H1 (cell line): ENCODE data around the gene HIVEP2. TPM values are rescaled to one million over a fixed set of nuclear protein-coding genes. Genes with fewer than 3 reads are reported as not detected.

Experiments
- CTCF ChIA-PET: fragments of 300-600 bp; sonication (Branson Sonifier 250); formaldehyde crosslinking; loops from one replicate; lab custom pipeline; 2021; ENCODE audit not compliant: partially characterized antibody; lab: Charles Lee
- POLR2A ChIA-PET: fragments of 300-600 bp; sonication (Branson Sonifier 250); formaldehyde crosslinking; loops from one replicate; lab custom pipeline; 2021; ENCODE audit warnings: inconsistent platforms; ENCODE audit not compliant: partially characterized antibody; lab: Charles Lee
- DNase-seq, 2 experiments: peaks; one replicate each; pipeline versions ENCODE4 v3.0.0 to v3.0.0-alpha.2; 2010 to 2022; ENCODE audit warnings: low spot score in 2 of 2, low read depth in 1 of 2, mixed read lengths in 1 of 2
- FAIRE-seq: peaks from 2 replicates; lab custom pipeline; 2011; peaks lifted over from hg19 to GRCh38; lab: Jason Lieb, UNC
- H2AFZ ChIP-seq: 2 replicates; pipeline ENCODE4 v1.8.1; 2012; ENCODE audit warnings: low read length, inconsistent platforms
- H2AK5ac ChIP-seq: 2 replicates; pipeline ENCODE4 v1.6.1; 2013; ENCODE audit warnings: low read depth, low read length
- H2BK120ac ChIP-seq: replicated peaks from 2 replicates; pipeline ENCODE3; 2013; ENCODE audit warnings: low read depth, low read length, inconsistent platforms
- H2BK12ac ChIP-seq: 2 replicates; pipeline ENCODE4 v1.6.1; 2013; ENCODE audit warnings: low read depth, low read length
- H2BK15ac ChIP-seq: 2 replicates; pipeline ENCODE4 v1.6.1; 2013; ENCODE audit warnings: low read length
- H2BK20ac ChIP-seq: 2 replicates; pipeline ENCODE4 v1.6.1; 2013; ENCODE audit warnings: low read length
- H2BK5ac ChIP-seq: 2 replicates; pipeline ENCODE4 v1.6.1; 2013; ENCODE audit warnings: low read depth, low read length
- H3K14ac ChIP-seq: 2 replicates; pipeline ENCODE4 v1.6.1; 2013; ENCODE audit warnings: inconsistent platforms; ENCODE audit not compliant: insufficient read length
- H3K18ac ChIP-seq: 2 replicates; pipeline ENCODE4 v1.6.1; 2013; ENCODE audit warnings: low read length; ENCODE audit errors: extremely low read depth
- H3K23ac ChIP-seq: 2 replicates; pipeline ENCODE4 v1.6.1; 2013; ENCODE audit warnings: inconsistent platforms; ENCODE audit not compliant: insufficient read length
- H3K23me2 ChIP-seq: 2 replicates; pipeline ENCODE4 v1.6.1; 2013; ENCODE audit warnings: low read depth, low read length
- H3K27ac ChIP-seq: 2 replicates; pipeline ENCODE4 v1.6.1; 2011; ENCODE audit warnings: low read depth, low read length, inconsistent platforms
- H3K27me3 ChIP-seq, 4 experiments: replicated peaks in 1 of 4; 1 replicate in 1 of 4; 2 replicates in 3 of 4; pipeline versions ENCODE4 v1.6.1 to v1.8.1; 2011 to 2013; ENCODE audit warnings: low read length in 3 of 4, mild to moderate bottlenecking in 3 of 4, inconsistent platforms in 2 of 4, mixed read lengths in 2 of 4, moderate library complexity in 1 of 4; ENCODE audit not compliant: control insufficient read depth in 3 of 4, insufficient read depth in 3 of 4; ENCODE audit errors: extremely low read depth in 1 of 4
- H3K36me3 ChIP-seq, 4 experiments: 2 replicates each; pipeline versions ENCODE4 v1.6.1 to v1.8.1; 2011 to 2013; ENCODE audit warnings: mild to moderate bottlenecking in 4 of 4, low read length in 3 of 4, moderate library complexity in 2 of 4, control low read depth in 1 of 4, inconsistent platforms in 1 of 4; ENCODE audit not compliant: insufficient read depth in 4 of 4, control insufficient read depth in 2 of 4
- H3K4ac ChIP-seq: replicated peaks from 2 replicates; pipeline ENCODE3; 2013; ENCODE audit warnings: low read length, low read depth, mixed read lengths, inconsistent platforms; ENCODE audit not compliant: insufficient read length
- H3K4me1 ChIP-seq, 4 experiments: replicated peaks in 1 of 4; 1 replicate in 1 of 4; 2 replicates in 3 of 4; pipeline versions ENCODE4 v1.6.1 to v1.8.1; 2011 to 2013; ENCODE audit warnings: low read length in 3 of 4, inconsistent platforms in 2 of 4, mixed read lengths in 1 of 4; ENCODE audit not compliant: insufficient read depth in 4 of 4, control insufficient read depth in 3 of 4
- H3K4me2 ChIP-seq, 2 experiments: 2 replicates each; pipeline versions ENCODE4 v1.6.1 to v1.8.1; 2011 to 2013; ENCODE audit warnings: low read depth in 2 of 2, low read length in 2 of 2, control low read depth in 1 of 2, inconsistent platforms in 1 of 2, mild to moderate bottlenecking in 1 of 2; ENCODE audit not compliant: insufficient read depth in 1 of 2
- H3K4me3 ChIP-seq, 4 experiments: fragments of 200-600, 300-600 bp in 1 of 4; sonication (generic), shearing (Covaris generic), sonication (Bioruptor Twin) in 1 of 4; 2 replicates each; pipeline versions ENCODE4 v1.5.1 to v1.8.1; 2011 to 2016; ENCODE audit warnings: low read length in 4 of 4, low read depth in 3 of 4, control low read depth in 2 of 4, inconsistent platforms in 2 of 4, mild to moderate bottlenecking in 2 of 4, mixed read lengths in 1 of 4, moderate library complexity in 1 of 4; ENCODE audit not compliant: insufficient read depth in 2 of 4; ENCODE audit errors: extremely low read depth in 1 of 4
- H3K56ac ChIP-seq: replicated peaks from 2 replicates; pipeline ENCODE3; 2013; ENCODE audit warnings: low read depth, mild to moderate bottlenecking, mixed read lengths, low read length, inconsistent platforms; ENCODE audit not compliant: insufficient read length
- H3K79me1 ChIP-seq: 2 replicates; pipeline ENCODE4 v1.6.1; 2013; ENCODE audit warnings: low read depth, low read length, control low read depth
- H3K79me2 ChIP-seq, 2 experiments: 2 replicates each; pipeline versions ENCODE4 v1.6.1 to v1.8.1; 2012 to 2013; ENCODE audit warnings: low read length in 2 of 2, mild to moderate bottlenecking in 2 of 2, inconsistent platforms in 1 of 2; ENCODE audit not compliant: insufficient read depth in 2 of 2, control insufficient read depth in 1 of 2
- H3K9ac ChIP-seq, 4 experiments: replicated peaks in 1 of 4; 1 replicate in 1 of 4; 2 replicates in 3 of 4; pipeline versions ENCODE4 v1.6.1 to v1.8.1; 2011 to 2013; ENCODE audit warnings: low read depth in 3 of 4, low read length in 3 of 4, control low read depth in 2 of 4, mild to moderate bottlenecking in 2 of 4, moderate library complexity in 2 of 4, inconsistent platforms in 1 of 4; ENCODE audit errors: extremely low read depth in 1 of 4
- H3K9me3 ChIP-seq, 2 experiments: 2 replicates each; pipeline versions ENCODE4 v1.6.1 to v1.8.1; 2012 to 2013; ENCODE audit warnings: mild to moderate bottlenecking in 2 of 2, moderate library complexity in 2 of 2, control low read depth in 1 of 2, inconsistent platforms in 1 of 2, low read depth in 1 of 2, low read length in 1 of 2, mixed read lengths in 1 of 2; ENCODE audit not compliant: insufficient read depth in 2 of 2
- H4K20me1 ChIP-seq, 2 experiments: replicated peaks in 1 of 2; 2 replicates each; pipeline versions ENCODE3 to v1.8.1; 2011 to 2013; ENCODE audit warnings: inconsistent platforms in 2 of 2, low read length in 2 of 2, mild to moderate bottlenecking in 1 of 2; ENCODE audit not compliant: insufficient read depth in 2 of 2, control insufficient read depth in 1 of 2
- H4K5ac ChIP-seq: 2 replicates; pipeline ENCODE4 v1.6.1; 2013; ENCODE audit warnings: low read length, low read depth, mixed read lengths, inconsistent platforms; ENCODE audit not compliant: insufficient read length
- H4K8ac ChIP-seq: 2 replicates; pipeline ENCODE4 v1.8.0; 2013; ENCODE audit warnings: mild to moderate bottlenecking, moderate library complexity, low read length, inconsistent platforms; ENCODE audit not compliant: insufficient read depth; ENCODE audit errors: extremely low read depth
- H4K91ac ChIP-seq: replicated peaks from 2 replicates; pipeline ENCODE3; 2013; ENCODE audit warnings: low read length, mixed read lengths, inconsistent platforms; ENCODE audit not compliant: insufficient read length
- NRF1 ChIP-seq: IDR thresholded peaks from 2 replicates; pipeline ENCODE4 v1.6.1; 2011; ENCODE audit warnings: mild to moderate bottlenecking, low read depth, low read length, improper control_type of control experiment
- SIN3A ChIP-seq, 2 experiments: IDR thresholded peaks in 1 of 2; conservative IDR thresholded peaks in 1 of 2; 2 replicates each; pipeline ENCODE4 v1.6.1; 2011 to 2012; ENCODE audit warnings: low read length in 2 of 2, improper control_type of control experiment in 1 of 2, low read depth in 1 of 2, mild to moderate bottlenecking in 1 of 2
- SIX5 ChIP-seq: IDR thresholded peaks from 2 replicates; pipeline ENCODE4 v1.6.1; 2011; ENCODE audit warnings: mild to moderate bottlenecking, low read depth, low read length
- WGBS, 2 experiments: shearing (Covaris generic) in 1 of 2; methylation state at CpG; one replicate each; pipeline versions ENCODE4 v1.1.6 to v1.1.7; 2013 to 2015; ENCODE audit warnings: low lambda C conversion rate in 2 of 2, mixed read lengths in 2 of 2, inconsistent platforms in 1 of 2, low coverage in 1 of 2, missing lambda C conversion rate in 1 of 2; ENCODE audit not compliant: insufficient replicate concordance in 2 of 2, insufficient coverage in 1 of 2, insufficient read length in 1 of 2; ENCODE audit errors: extremely low coverage in 1 of 2, missing lambda C conversion rate in 1 of 2; 5-methylcytosine and 5-hydroxymethylcytosine counted together
- polyA plus RNA-seq, 7 experiments: library from polyadenylated mRNA; depleted of rRNA in 3 of 7; stranded (reverse) in 5 of 7; unstranded in 2 of 7; fragments of >200 nt in 5 of 7; fragments of 200-250 nt in 2 of 7; gene quantifications; 1 replicate in 5 of 7; 2 replicates in 1 of 7; 4 replicates in 1 of 7; pipeline versions ENCODE4 v1.2.1 to v1.2.3, GENCODE V29; 2011 to 2013; ENCODE audit warnings: missing spikeins in 2 of 7, mixed read lengths in 2 of 7
- total RNA-seq: library from RNA; stranded (reverse); fragmentation: NEBNext Ultra II Directional; extraction: Animal tissue kit (Norgen Biotek cat#: 25700); gene quantifications from 2 replicates; pipeline ENCODE4 v1.2.1, GENCODE V29; 2021

Gene HIVEP2
- total and polyA plus RNA-seq, 2 of the 8 experiments (the other 6 are each of a cell fraction or from before 2014, with no cell fraction given), result 2.2 to 6.1 TPM

DNA sequence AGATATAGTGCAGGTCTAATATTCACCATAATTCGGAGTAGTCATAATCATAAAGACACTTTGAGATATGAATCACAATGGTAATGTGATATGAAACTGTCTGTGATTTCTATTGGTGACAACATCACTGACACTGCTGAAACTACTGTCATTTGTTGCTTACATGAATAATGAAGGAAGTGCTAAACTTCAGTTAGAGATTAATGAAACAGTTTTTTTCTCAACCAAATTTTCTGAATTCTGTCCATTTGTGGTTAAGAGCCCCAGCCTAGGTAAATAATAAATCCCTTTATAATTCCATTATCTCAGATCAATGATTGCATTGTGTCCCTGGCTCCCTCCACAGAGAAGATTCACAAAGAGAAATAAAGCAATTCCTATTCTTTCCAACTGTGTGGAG lies 122.6 kb downstream of the HIVEP2 start:
- H3K23ac ChIP-seq, result no peak overlapping the region
- TF ChIP-seq SIX5, result no peak
- no peak for TF ChIP-seq NRF1
- no peak for TF ChIP-seq SIN3A (conservative IDR thresholded peaks at IDR 0.05 in 1 of 2, IDR thresholded peaks at IDR 0.05 in 1 of 2; ENCODE audit: low read depth in 1 of 2, low read length in 2 of 2)

More for the DNA sequence above, 122.6 kb downstream of the HIVEP2 start:
- Histone ChIP-seq H3K56ac (no peak overlapping the region), H3K9ac (no peak overlapping the region), H3K9me3 (no peaks in the 10 kb centered on the region), H3K79me1 (no peaks in the 10 kb centered on the region), H3K4ac (no peak overlapping the region), H3K27me3 (no peaks in the 10 kb centered on the region), H4K5ac (no peak overlapping the region), H4K8ac (no peak overlapping the region), H2BK5ac (no peak overlapping the region), H3K14ac (no peak overlapping the region), H3K18ac (no peak overlapping the region), H3K36me3 (no peaks in the 10 kb centered on the region), H2BK120ac (no peak overlapping the region), H3K27ac (no peak overlapping the region), H4K20me1 (no peaks in the 10 kb centered on the region), H2AK5ac (no peak overlapping the region), H2BK20ac (no peak overlapping the region), H2BK12ac (no peak overlapping the region), H3K4me1 (peaks cover 0 to 5% (median 1%) of the 10 kb centered on the region in 4 experiments; a peak in 2 of 7 replicates), H3K4me2 (no peak overlapping the region), H3K79me2 (no peaks in the 10 kb centered on the region; a peak in 1 of 4 replicates), H2AFZ (no peak overlapping the region), H3K4me3 (no peak overlapping the region), H4K91ac (no peak overlapping the region), H3K23me2 (no peaks in the 10 kb centered on the region), H2BK15ac (no peak overlapping the region)
- POLR2A ChIA-PET, result no interaction called here
- no peak for DNase-seq
- CTCF ChIA-PET, result interaction anchor here (0.5 to 4.1 kb wide), 18 partner anchors 10 to 626 kb away, joined by 3 to 20 read pairs (median 4); no protein-coding TSS in a partner anchor
- 87% methylated on average over 1 of the region's 1 CpG; no CpG with 5 or more reads in 1 of the 2 experiments for WGBS, 2 experiments
- no peak for FAIRE-seq
